Esophagus muscularis mucosa (tissue), 4 donors: Measurements from ENCODE around the gene AMT. TPM values are rescaled to one million over a fixed set of nuclear protein-coding genes. Genes with fewer than 3 reads are reported as not detected.

ENCODE experiments used
- DNase-seq: peaks from one replicate; pipeline ENCODE4 v3.0.0-alpha.2; 2017; ENCODE audit errors: extremely low spot score
- H3K27ac ChIP-seq, 4 donors: fragments of 200-600 bp; sonication (generic); replicated peaks in 1 of 4; 1 replicate in 3 of 4; 2 replicates in 1 of 4; pipeline ENCODE4 v1.5.1; 2016 to 2019; ENCODE audit warnings: mild to moderate bottlenecking in 1 of 4
- H3K27me3 ChIP-seq, 4 donors: fragments of 200-600 bp; sonication (generic); one replicate each; pipeline versions ENCODE4 v1.5.1 to v1.6.0; 2016 to 2019
- H3K36me3 ChIP-seq, 4 donors: fragments of 200-600 bp; sonication (generic); one replicate each; pipeline ENCODE4 v1.5.1; 2016 to 2019
- H3K4me1 ChIP-seq, 4 donors: fragments of 200-600 bp; sonication (generic); one replicate each; pipeline ENCODE4 v1.5.1; 2016 to 2019
- H3K4me3 ChIP-seq, 4 donors: fragments of 200-600 bp; sonication (generic); 1 replicate in 2 of 4; 2 replicates in 2 of 4; pipeline ENCODE4 v1.5.1; 2016 to 2019; ENCODE audit warnings: mild to moderate bottlenecking in 4 of 4, moderate library complexity in 1 of 4
- H3K9me3 ChIP-seq, 4 donors: fragments of 200-600 bp; sonication (generic); 1 replicate in 3 of 4; 2 replicates in 1 of 4; pipeline ENCODE4 v1.5.1; 2016 to 2019
- EP300 ChIP-seq: sonication (generic); formaldehyde crosslinking; IDR thresholded peaks from one replicate; pipeline ENCODE4 v1.6.1; 2017; ENCODE audit warnings: antibody characterized with exemption
- POLR2A ChIP-seq: fragments of 450-650 bp; IDR thresholded peaks from one replicate; pipeline ENCODE4 v1.6.1; 2017; ENCODE audit warnings: antibody characterized with exemption, moderate library complexity, mild to moderate bottlenecking, low read depth
- POLR2AphosphoS5 ChIP-seq, 2 donors: sonication (generic); formaldehyde crosslinking; IDR thresholded peaks; one replicate each; pipeline ENCODE4 v1.6.1; 2017; ENCODE audit warnings: antibody characterized with exemption in 2 of 2
- WGBS: methylation state at CpG from one replicate; pipeline ENCODE4 v1.1.5; 2018; 5-methylcytosine and 5-hydroxymethylcytosine counted together
- intact Hi-C: fragments of 100-400 bp; cut with DNase I; formaldehyde crosslinking; loops from one replicate; pipeline ENCODE4 v1.15.1; 2023
- total RNA-seq, 4 donors: library from RNA; depleted of rRNA; stranded (reverse); fragments of >200 nt; gene quantifications; one replicate each; pipeline versions ENCODE4 v1.1.0 to v1.2.1, GENCODE V29; 2016
- TF ChIP-seq, protein P1 (sequence below), 3 experiments: fragments of 200-600 bp in 2 of 3; fragments of 450-650 bp in 1 of 3; sonication (generic) in 2 of 3; IDR thresholded peaks; one replicate each; pipeline ENCODE4 v1.5.1; 2017 to 2019; ENCODE audit warnings: antibody characterized with exemption in 3 of 3, mild to moderate bottlenecking in 2 of 3, moderate library complexity in 1 of 3

The AMT gene
- total RNA-seq, 4 donors from 2014 or later: 1.7 to 5.8 (median 3.8) TPM

- H3K27ac ChIP-seq: no peak overlapping the region
- no peak for DNase-seq
- 58% methylated on average over 3 of the region's 3 CpGs for WGBS
- no peaks in the 10 kb centered on the region for H3K27me3 ChIP-seq
- no peak overlapping the region for H3K4me3 ChIP-seq
- H3K36me3 ChIP-seq: no peaks in the 10 kb centered on the region
- peaks cover 7 to 13% (median 12%) of the 10 kb centered on the region in 4 donors for H3K4me1 ChIP-seq
- TF ChIP-seq POLR2A (no peak), POLR2AphosphoS5 (IDR thresholded peaks at IDR 0.05) (no peak), EP300 (no peak)
- TF ChIP-seq, protein P1, sequence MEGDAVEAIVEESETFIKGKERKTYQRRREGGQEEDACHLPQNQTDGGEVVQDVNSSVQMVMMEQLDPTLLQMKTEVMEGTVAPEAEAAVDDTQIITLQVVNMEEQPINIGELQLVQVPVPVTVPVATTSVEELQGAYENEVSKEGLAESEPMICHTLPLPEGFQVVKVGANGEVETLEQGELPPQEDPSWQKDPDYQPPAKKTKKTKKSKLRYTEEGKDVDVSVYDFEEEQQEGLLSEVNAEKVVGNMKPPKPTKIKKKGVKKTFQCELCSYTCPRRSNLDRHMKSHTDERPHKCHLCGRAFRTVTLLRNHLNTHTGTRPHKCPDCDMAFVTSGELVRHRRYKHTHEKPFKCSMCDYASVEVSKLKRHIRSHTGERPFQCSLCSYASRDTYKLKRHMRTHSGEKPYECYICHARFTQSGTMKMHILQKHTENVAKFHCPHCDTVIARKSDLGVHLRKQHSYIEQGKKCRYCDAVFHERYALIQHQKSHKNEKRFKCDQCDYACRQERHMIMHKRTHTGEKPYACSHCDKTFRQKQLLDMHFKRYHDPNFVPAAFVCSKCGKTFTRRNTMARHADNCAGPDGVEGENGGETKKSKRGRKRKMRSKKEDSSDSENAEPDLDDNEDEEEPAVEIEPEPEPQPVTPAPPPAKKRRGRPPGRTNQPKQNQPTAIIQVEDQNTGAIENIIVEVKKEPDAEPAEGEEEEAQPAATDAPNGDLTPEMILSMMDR (IDR thresholded peaks at IDR 0.05): no peak
- intact Hi-C loops: no loop called here
- no peaks in the 10 kb centered on the region for H3K9me3 ChIP-seq
Measured at GRCh38 chr3:49454898-49455681, 32.8 kb upstream of the AMT start.

DNA sequence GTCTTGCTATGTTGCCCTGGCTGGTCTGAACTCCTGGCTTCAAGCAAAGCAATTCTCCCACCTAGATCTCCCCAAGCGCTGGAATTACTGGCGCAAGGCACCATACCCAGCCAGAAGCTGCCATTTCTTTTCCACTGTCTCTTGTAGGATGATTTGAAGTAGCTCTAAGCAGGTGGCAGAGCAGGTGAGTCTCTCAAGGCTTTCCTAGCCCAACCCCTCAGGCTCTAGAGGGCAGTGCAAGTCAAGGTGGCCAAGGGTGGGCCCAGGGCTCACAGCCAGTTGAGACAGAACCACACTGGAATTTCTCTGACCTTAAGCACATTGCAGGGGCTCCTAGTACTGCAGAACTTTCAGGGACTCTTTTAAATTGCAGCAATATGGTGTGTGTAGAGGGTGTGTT lies 32.2 kb upstream of the AMT start:
- H3K36me3 ChIP-seq: no peaks in the 10 kb centered on the region
- no peak overlapping the region for H3K4me3 ChIP-seq
- no peak overlapping the region for H3K27ac ChIP-seq
- peaks cover 7 to 13% (median 12%) of the 10 kb centered on the region in 4 donors for H3K4me1 ChIP-seq
- H3K9me3 ChIP-seq: no peaks in the 10 kb centered on the region
- no peak for DNase-seq
- no peaks in the 10 kb centered on the region for H3K27me3 ChIP-seq
- 92% methylated on average over 2 of the region's 2 CpGs for WGBS
- TF ChIP-seq POLR2AphosphoS5 (IDR thresholded peaks at IDR 0.05): no peak
- TF ChIP-seq, protein P1 (IDR thresholded peaks at IDR 0.05): peak in 2 of 3 experiments; percentile 18 to 22
- intact Hi-C loops: no loop called here

- peaks cover 12 to 19% (median 13%) of the 10 kb centered on the region in 4 donors for H3K4me1 ChIP-seq
- TF ChIP-seq POLR2AphosphoS5 (IDR thresholded peaks at IDR 0.05) (no peak), EP300 (no peak), POLR2A (no peak)
- TF ChIP-seq, protein P1 (IDR thresholded peaks at IDR 0.05): no peak
- DNase-seq: no peak
- no peaks in the 10 kb centered on the region for H3K27me3 ChIP-seq
- H3K9me3 ChIP-seq: no peaks in the 10 kb centered on the region
- intact Hi-C loops: no loop called here
- no peak overlapping the region for H3K4me3 ChIP-seq
- no peaks in the 10 kb centered on the region for H3K36me3 ChIP-seq
- WGBS: 95% methylated on average over 4 of the region's 4 CpGs
- H3K27ac ChIP-seq: no peak overlapping the region
Measured at GRCh38 chr3:49453621-49454020, 31.3 kb upstream of the AMT start.

- Histone ChIP-seq H3K27me3 (no peaks in the 10 kb centered on the region), H3K4me3 (no peak overlapping the region), H3K27ac (no peak overlapping the region), H3K36me3 (no peaks in the 10 kb centered on the region), H3K4me1 (peaks cover 8 to 19% (median 14%) of the 10 kb centered on the region in 4 donors), H3K9me3 (no peaks in the 10 kb centered on the region)
- DNase-seq: no peak
- 95% methylated on average over 5 of the region's 5 CpGs for WGBS
- TF ChIP-seq EP300 (no peak), POLR2A (no peak), POLR2AphosphoS5 (IDR thresholded peaks at IDR 0.05) (no peak)
- TF ChIP-seq, protein P1 (IDR thresholded peaks at IDR 0.05): no peak
- intact Hi-C loops: loop anchor here (5.0 kb wide), 2 partner anchors 148 to 273 kb away; partner anchors contain the start of gene KLHDC8B
Measured at GRCh38 chr3:49445391-49445790, 23.1 kb upstream of the AMT start.

DNA sequence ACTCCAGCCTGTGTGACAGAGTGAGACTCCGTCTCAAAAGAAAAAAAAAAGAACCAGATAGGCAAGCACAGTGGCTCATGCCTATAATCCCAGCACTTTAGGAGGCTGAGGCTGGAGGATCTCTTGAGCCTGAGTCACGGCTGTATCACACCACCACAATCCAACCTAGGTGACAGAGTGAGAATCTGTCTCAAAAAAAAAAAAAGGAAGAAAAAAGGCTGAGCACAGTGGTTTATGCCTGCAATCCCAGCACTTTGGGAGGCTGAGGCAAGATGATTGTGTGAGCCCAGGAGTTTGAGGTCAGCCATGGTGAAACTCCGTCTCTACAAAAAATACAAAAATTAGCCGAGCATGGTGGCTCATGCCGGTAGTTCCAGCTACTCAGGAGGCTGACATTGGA lies 12.5 kb upstream of the AMT start:
- Histone ChIP-seq H3K4me1 (peaks cover 3 to 5% (median 5%) of the 10 kb centered on the region in 4 donors), H3K36me3 (no peaks in the 10 kb centered on the region), H3K27ac (no peak overlapping the region), H3K9me3 (no peaks in the 10 kb centered on the region), H3K27me3 (no peaks in the 10 kb centered on the region), H3K4me3 (no peak overlapping the region)
- no peak for DNase-seq
- intact Hi-C loops: no loop called here
- 85% methylated on average over 5 of the region's 5 CpGs for WGBS
- TF ChIP-seq POLR2A (no peak), POLR2AphosphoS5 (IDR thresholded peaks at IDR 0.05) (no peak), EP300 (no peak)
- TF ChIP-seq, protein P1 (IDR thresholded peaks at IDR 0.05): no peak
